Activated T-helper 1 cell treated with anti-CD3 and anti-CD28 coated beads, Interleukin-12 subunit alpha, Interleukin-12 subunit beta, Interleukin-2, Interleukin-4 antibody, amounts not matched to agents 30 ng/mL and 10 ng/mL and 1 ng/mL, durations not matched to agents 14 hours and 24 hours and 36 hours (primary cell): Measurements from ENCODE around the gene NPIPB6. TPM values are rescaled to one million over a fixed set of nuclear protein-coding genes. Genes with fewer than 3 reads are reported as not detected.
A peak's percentile ranks its signal among the peaks of the same experiment; 100 is the strongest.
"Not testable (repeated sequence)": the region's sequence is repeated elsewhere in the genome, so short reads cannot be mapped to it uniquely, and the experiment has no call there.

Experiments
- DNase-seq: peaks from one replicate; pipeline ENCODE4 v3.0.0; 2021; ENCODE audit warnings: low spot score
- H3K27ac Mint-ChIP-seq: one replicate; pipeline ENCODE4 v1.8.0; 2021; ENCODE audit warnings: mild to moderate bottlenecking, mixed read lengths
- H3K27me3 Mint-ChIP-seq: one replicate; pipeline ENCODE4 v1.8.0; 2022; ENCODE audit warnings: mild to moderate bottlenecking, moderate library complexity, mixed read lengths; ENCODE audit not compliant: insufficient read depth
- H3K36me3 Mint-ChIP-seq: one replicate; pipeline ENCODE4 v1.8.0; 2021; ENCODE audit warnings: low read depth, mixed read lengths
- H3K4me1 Mint-ChIP-seq: one replicate; pipeline ENCODE4 v1.8.0; 2021; ENCODE audit warnings: low read depth, mixed read lengths
- H3K4me3 Mint-ChIP-seq: one replicate; pipeline ENCODE4 v1.8.0; 2021; ENCODE audit warnings: mild to moderate bottlenecking, moderate library complexity, mixed read lengths
- H3K9me3 Mint-ChIP-seq: one replicate; pipeline ENCODE4 v1.8.0; 2021; ENCODE audit warnings: mixed read lengths
- intact Hi-C: fragments of 100-400 bp; cut with micrococcal nuclease; formaldehyde crosslinking; loops from one replicate; pipeline ENCODE4 v1.15.1; 2024
- total RNA-seq: library from RNA; stranded (reverse); gene quantifications from 2 replicates; pipeline ENCODE4 v1.2.3, GENCODE V29; 2022

The NPIPB6 gene
- total RNA-seq, 1 donor from 2014 or later = 4.1 TPM

DNA sequence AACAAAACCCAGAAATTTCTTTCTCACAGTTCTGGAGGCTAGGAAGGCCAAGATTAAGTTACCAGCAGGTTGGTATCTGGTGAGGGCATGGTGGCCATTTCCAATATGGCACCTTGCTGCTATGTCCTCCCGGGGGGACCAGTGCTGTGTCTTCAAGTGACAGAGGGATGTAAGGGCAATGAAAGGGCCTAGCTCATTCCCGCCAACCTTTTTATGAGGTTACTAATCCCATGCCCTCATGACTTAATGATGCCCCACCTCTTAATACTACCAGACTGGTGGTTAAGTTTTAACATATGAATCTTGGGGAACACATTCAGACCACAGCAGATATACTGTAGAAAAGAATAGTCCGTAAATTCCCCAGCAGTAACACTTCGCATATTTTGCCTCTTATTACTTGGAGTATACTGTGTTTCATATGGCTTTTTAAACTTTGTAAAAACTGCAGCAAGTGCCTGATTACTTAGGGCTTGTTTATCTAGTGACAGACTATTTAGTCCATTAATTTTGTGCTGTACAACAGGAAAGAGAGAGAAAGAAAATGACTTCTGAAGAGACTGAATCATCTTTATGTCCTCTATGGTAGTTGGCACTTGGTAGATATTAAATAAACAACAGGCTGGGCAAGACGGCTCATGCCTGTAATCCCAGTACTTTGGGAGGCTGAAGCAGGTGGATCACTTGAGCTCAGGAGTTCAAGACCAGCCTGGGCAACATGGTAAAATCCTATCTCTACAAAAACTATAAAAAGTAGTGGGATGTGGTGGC, 26.2 kb downstream of the NPIPB6 start:
- H3K27ac Mint-ChIP-seq, H3K4me3 Mint-ChIP-seq, DNase-seq, H3K27me3 Mint-ChIP-seq, H3K9me3 Mint-ChIP-seq, intact Hi-C loops, H3K36me3 Mint-ChIP-seq, H3K4me1 Mint-ChIP-seq: not testable (repeated sequence)

DNA sequence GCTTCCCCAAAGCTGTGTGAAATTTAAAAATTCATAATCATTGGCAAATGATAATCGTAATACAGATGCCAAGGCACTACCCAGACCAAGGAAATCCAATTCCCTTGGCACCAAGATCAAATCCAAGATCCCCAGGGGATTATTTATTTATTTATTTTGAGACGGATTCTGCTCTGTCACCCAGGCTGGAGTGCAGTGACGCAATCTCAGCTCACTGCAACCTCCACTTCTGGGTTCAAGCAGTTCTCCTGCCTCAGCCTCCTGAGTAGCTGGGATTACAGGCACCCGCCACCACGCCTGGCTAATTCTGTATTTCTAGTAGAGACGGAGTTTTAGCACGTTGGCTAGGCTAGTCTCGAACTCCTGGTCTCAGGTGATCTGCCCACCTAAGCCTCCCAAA, 27.6 kb downstream of the NPIPB6 start:
- H3K27ac Mint-ChIP-seq, intact Hi-C loops, H3K9me3 Mint-ChIP-seq, H3K4me3 Mint-ChIP-seq, H3K36me3 Mint-ChIP-seq, H3K27me3 Mint-ChIP-seq, H3K4me1 Mint-ChIP-seq, DNase-seq: not testable (repeated sequence)

DNA sequence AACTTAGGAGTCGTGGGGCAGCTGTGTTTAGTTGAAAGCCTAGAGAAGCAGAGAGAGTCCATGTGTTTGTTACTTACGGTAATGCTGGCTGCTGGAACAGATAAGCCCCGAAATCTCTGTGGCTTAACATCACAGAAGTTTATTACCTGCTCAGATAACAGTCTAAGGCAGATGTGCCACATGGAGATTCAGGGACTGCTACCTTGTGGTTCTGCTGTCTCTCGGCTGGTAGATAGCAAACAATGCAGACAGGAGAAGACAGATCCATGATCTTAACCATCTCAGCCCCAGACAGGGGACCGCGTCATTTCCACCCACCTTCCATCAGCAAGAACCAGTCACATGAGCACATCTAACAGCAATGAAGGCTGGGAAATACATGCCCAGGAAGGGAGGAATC, 30.7 kb downstream of the NPIPB6 start:
- H3K27ac Mint-ChIP-seq, H3K36me3 Mint-ChIP-seq, intact Hi-C loops, H3K4me1 Mint-ChIP-seq, H3K9me3 Mint-ChIP-seq, H3K27me3 Mint-ChIP-seq, H3K4me3 Mint-ChIP-seq, DNase-seq: not testable (repeated sequence)

DNA sequence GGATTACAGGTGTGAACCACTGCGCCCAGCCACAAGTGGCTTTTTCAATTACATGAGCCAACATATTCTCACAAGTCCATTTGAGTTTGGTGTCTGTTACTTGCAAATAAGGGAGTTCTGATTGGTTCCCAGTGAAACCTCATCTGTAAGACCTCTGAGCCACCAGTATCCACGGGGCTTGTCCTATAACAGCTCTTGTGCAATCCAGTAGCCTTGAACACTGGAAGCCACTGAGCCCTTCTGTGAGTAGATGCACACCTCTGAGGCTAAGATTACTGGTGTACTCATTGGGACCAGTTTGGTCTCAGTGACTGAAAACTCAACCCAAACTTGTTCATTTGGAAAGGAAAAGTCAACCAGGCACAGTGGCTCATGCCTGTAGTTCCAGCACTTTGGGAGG, 32.3 kb downstream of the NPIPB6 start:
- H3K4me3 Mint-ChIP-seq, DNase-seq, H3K27me3 Mint-ChIP-seq, H3K4me1 Mint-ChIP-seq, intact Hi-C loops, H3K36me3 Mint-ChIP-seq, H3K9me3 Mint-ChIP-seq, H3K27ac Mint-ChIP-seq: not testable (repeated sequence)

DNA sequence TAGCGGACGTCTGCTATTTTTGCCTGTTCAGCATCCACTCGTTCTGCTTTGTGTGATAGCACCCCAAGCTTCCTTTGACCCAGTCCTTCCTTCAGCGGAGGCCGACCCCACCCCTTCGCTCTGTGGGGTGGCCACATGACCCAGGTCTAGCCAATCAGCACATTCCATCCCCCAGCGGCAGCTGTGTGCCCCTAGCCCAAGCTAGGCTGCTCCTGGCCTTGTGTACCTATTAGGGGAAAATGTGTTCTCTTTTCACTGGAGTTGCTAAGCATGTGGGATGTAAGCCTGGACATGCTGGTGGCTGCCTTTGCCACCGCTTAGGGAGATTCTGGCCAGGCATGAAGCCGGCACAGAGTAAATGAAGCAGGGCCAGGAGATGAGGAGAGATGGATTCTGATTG, 33.1 kb downstream of the NPIPB6 start:
- H3K27ac Mint-ChIP-seq, intact Hi-C loops, H3K27me3 Mint-ChIP-seq, H3K4me3 Mint-ChIP-seq, H3K36me3 Mint-ChIP-seq, DNase-seq, H3K4me1 Mint-ChIP-seq, H3K9me3 Mint-ChIP-seq: not testable (repeated sequence)

DNA sequence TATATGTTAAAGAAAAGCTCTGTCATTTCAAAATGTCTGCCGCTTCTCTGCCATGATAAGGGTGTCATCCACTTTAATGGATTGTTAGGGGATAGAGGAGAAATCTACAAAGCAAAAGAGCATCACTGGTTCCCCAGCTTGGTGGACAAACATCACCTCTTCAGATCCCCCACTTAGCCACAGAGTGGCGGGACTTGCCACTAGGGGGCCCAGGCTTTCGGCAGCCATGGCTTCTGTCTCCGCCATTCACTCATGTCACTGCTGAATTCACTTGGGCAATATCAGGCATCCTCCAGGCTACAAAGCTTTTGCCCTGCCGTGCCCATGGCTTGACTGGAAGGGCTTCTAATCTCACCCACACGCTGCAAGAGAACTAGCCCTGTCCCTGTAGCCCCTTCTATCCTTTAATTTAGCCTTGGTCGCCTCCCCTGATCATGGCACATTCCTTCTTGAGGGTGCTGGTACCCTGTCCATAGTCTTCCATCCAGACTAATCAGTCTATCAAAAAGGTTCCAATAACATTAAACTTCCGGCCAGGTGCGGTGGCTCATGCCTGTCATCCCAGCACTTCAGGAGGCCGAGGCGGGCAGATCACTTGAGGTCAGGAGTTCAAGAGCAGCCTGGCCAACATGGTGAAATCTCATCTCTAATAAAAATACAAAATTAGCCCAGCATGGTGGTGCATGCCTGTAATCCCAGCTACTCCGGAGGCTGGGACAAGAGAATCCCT, 36.3 kb downstream of the NPIPB6 start:
- intact Hi-C loops = no loop called here
- Mint-ChIP-seq H3K4me1 (peaks cover 7% of the 10 kb centered on the region), H3K36me3 (no peaks in the 10 kb centered on the region), H3K4me3 (no peak overlapping the region), H3K9me3 (no peaks in the 10 kb centered on the region), H3K27me3 (no peaks in the 10 kb centered on the region), H3K27ac (no peak overlapping the region)
- DNase-seq = peak; percentile 52

DNA sequence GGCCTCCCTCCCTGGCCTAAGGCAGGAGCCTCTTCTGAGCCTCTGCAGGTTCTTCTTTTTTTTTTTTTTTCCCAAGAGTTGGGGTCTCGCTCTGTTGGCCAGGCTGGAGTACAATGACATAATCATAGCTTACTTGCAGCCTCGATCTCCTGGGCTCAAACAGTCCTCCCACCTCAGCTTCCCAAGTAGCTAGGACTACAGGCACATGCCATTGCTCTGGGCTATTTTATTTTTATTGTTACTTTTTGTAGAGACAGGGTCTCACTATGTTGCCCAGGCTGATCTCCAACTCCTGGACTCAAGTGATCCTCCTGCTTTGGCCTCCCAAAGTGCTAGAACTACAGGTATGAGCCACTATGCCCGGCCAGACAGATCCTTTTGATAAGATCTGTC, 38.4 kb downstream of the NPIPB6 start:
- no peaks in the 10 kb centered on the region for H3K9me3 Mint-ChIP-seq
- no peak for DNase-seq
- peaks cover 7% of the 10 kb centered on the region for H3K4me1 Mint-ChIP-seq
- H3K27ac Mint-ChIP-seq = no peak overlapping the region
- no peak overlapping the region for H3K4me3 Mint-ChIP-seq
- intact Hi-C loops = no loop called here
- no peaks in the 10 kb centered on the region for H3K27me3 Mint-ChIP-seq
- H3K36me3 Mint-ChIP-seq = no peaks in the 10 kb centered on the region

DNA sequence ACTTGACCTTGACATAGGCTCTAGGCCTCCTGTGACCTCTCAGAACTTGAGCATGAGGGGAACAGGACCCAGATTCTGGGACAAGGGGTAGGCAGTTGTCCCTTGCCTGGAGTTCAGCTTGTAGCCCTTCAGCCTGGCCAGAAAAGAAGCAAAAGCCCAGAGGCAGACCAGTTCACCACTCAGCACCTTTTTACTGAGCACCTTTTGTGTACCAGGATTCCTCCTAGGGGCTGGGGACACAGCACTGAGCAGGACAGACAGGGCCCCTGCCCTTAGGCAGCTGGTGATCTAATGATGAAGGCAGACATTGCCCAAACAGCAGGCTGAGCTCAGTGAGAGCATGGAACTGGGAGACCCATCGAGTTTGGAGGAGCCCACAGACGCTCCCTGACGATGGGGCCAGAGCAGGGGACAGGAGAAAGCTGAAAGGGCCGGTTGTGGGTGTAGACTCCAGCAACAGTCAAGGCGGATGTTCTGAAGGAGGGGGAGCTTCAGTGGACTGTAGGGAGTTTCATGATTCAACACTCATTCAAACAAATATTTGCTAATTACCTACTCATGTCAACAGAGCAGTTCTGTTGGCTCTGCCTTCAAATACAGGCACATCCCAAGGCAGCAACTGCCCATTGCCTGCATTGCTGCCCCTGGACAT, 38.9 kb downstream of the NPIPB6 start:
- no peaks in the 10 kb centered on the region for H3K9me3 Mint-ChIP-seq
- no peak overlapping the region for H3K4me3 Mint-ChIP-seq
- no peak for DNase-seq
- no peaks in the 10 kb centered on the region for H3K27me3 Mint-ChIP-seq
- H3K27ac Mint-ChIP-seq = no peak overlapping the region
- H3K4me1 Mint-ChIP-seq = peaks cover 7% of the 10 kb centered on the region
- no peaks in the 10 kb centered on the region for H3K36me3 Mint-ChIP-seq
- intact Hi-C loops = no loop called here

DNA sequence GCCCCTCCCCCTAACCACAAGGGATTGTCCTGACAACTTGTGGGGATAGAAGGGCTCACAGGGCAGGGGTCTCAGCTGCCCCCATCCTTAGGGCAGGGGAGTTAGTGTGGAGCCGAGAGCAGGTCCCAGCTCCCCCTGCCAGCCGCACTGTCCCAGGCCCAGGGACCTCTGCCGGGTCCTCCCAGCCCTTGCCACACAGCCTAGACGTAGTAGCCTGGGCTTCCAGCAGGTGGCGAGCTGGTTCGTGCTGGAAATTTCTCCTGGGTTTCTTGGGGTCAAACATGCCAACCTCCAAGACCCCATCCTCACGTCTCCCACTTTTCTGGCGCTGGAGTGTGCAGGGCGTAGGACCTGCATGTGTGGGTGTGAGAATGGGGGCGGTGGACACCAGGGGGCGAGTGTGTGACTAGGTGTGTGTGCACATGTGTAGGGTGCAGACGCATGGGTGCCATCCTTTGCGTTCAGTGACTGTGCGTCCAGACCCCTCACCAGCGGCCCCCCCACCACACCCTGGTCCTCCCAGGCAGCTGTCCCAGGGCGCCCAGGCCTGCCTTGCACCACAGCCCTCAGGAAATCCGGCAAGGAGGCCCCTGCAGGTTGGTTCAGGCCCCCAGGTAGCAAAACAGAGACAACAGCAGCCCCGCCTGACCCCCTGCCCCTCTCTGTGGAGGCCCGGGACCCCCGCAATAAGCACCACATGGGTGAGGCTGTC, 41.5 kb downstream of the NPIPB6 start:
- intact Hi-C loops = no loop called here
- H3K4me3 Mint-ChIP-seq = no peak overlapping the region
- no peaks in the 10 kb centered on the region for H3K36me3 Mint-ChIP-seq
- H3K9me3 Mint-ChIP-seq = no peaks in the 10 kb centered on the region
- no peak overlapping the region for H3K27ac Mint-ChIP-seq
- H3K27me3 Mint-ChIP-seq = no peaks in the 10 kb centered on the region
- H3K4me1 Mint-ChIP-seq = peaks cover 6% of the 10 kb centered on the region
- peak; percentile 25 for DNase-seq

DNA sequence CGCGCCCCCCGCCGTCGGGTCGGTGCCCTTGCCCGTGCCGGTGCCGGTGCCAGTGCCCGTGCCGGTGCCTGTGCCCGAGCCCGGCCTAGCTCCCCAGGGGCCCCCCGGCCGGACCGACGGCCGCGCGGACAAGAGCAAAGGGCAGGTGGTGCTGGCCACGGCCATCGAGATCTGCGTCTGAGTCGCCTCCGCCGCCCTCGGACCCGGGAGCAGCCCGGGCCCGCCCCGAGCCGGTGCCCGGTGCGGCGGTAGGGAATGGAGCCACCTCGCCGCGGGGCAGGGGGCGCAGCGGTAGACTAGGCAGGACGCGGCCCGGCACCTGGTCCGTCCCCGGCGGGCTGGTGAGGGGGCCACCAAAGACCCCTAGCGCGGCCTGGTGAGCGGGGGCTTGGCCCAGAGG, 42.6 kb downstream of the NPIPB6 start:
- H3K4me1 Mint-ChIP-seq = peaks cover 6% of the 10 kb centered on the region
- H3K36me3 Mint-ChIP-seq = no peaks in the 10 kb centered on the region
- H3K27ac Mint-ChIP-seq = no peak overlapping the region
- no peak overlapping the region for H3K4me3 Mint-ChIP-seq
- intact Hi-C loops = no loop called here
- DNase-seq = no peak
- H3K9me3 Mint-ChIP-seq = no peaks in the 10 kb centered on the region
- H3K27me3 Mint-ChIP-seq = no peaks in the 10 kb centered on the region

DNA sequence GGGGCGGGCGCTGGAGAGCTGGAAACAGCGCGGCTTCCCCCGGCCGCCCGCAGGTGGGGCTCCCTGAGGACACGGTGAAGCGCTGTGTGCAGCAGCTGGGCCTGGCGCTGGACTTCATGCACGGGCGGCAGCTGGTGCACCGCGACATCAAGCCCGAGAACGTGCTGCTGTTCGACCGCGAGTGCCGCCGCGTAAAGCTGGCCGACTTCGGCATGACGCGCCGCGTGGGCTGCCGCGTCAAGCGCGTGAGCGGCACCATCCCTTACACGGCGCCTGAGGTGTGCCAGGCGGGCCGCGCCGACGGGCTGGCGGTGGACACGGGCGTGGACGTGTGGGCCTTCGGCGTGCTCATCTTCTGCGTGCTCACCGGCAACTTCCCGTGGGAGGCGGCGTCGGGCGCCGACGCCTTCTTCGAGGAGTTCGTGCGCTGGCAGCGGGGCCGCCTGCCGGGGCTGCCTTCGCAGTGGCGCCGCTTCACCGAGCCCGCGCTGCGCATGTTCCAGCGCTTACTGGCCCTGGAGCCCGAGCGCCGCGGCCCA, 43.2 kb downstream of the NPIPB6 start:
- Mint-ChIP-seq H3K27ac (no peak overlapping the region), H3K4me3 (no peak overlapping the region), H3K36me3 (no peaks in the 10 kb centered on the region), H3K27me3 (no peaks in the 10 kb centered on the region), H3K9me3 (no peaks in the 10 kb centered on the region), H3K4me1 (peaks cover 6% of the 10 kb centered on the region)
- no peak for DNase-seq
- intact Hi-C loops = no loop called here

DNA sequence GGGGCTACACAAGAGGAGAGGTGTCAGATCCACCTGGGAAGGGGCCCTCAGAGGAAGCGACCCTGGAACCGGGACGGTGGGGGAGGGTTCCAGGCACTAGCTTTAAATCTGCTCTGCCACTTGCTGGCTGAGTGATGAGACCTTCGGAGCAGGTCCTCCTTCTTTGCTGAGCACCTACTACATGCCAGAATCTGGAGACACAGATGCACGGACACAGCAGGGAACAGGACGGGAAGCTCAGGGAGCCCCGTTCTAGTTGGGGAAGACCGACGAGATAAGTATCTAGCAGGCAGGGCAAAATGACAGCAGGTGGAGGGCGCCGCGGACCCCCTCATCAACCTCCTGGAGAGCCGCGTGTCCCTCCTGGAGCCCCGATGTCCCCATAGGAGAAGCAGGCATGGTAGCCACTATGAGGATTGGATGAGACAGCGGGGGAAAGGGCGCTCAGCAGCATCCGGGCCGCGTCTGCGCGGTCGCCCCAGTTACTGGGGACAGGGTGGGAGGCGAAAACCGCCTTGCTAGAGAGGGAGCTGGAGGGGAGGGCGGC, 43.8 kb downstream of the NPIPB6 start:
- intact Hi-C loops = no loop called here
- peaks cover 6% of the 10 kb centered on the region for H3K4me1 Mint-ChIP-seq
- no peaks in the 10 kb centered on the region for H3K36me3 Mint-ChIP-seq
- no peaks in the 10 kb centered on the region for H3K27me3 Mint-ChIP-seq
- no peaks in the 10 kb centered on the region for H3K9me3 Mint-ChIP-seq
- H3K4me3 Mint-ChIP-seq = no peak overlapping the region
- no peak for DNase-seq
- no peak overlapping the region for H3K27ac Mint-ChIP-seq
